HG02588 (cell line): Measurements from ENCODE around the gene SLC22A23.

Source experiments
- ATAC-seq: cut with Tn5 transposase; IDR thresholded peaks from one replicate; pipeline ENCODE4 v1.9.1; 2021; ENCODE audit warnings: mild to moderate bottlenecking, moderate library complexity; ENCODE audit not compliant: unreplicated experiment

Gene SLC22A23

GRCh38 chr6:3456898-3457709 is at the start of gene SLC22A23:
Gene SLC22A23, minus strand, starts transcription at chr6:3457050. Its CDS starts 491 bp downstream, at chr6:3456559.
- no peak for ATAC-seq

- no peak for ATAC-seq
Observed at GRCh38 chr6:3506200-3506599, 49.4 kb upstream of the SLC22A23 start.

- ATAC-seq: no peak
Observed at GRCh38 chr6:3504938-3505805, 48.3 kb upstream of the SLC22A23 start.

- no peak for ATAC-seq
Observed at GRCh38 chr6:3504354-3504753, 47.5 kb upstream of the SLC22A23 start.

GRCh38 chr6:3501826-3502500 is 45.1 kb upstream of the SLC22A23 start:
- ATAC-seq: no peak

GRCh38 chr6:3500262-3501014 is 43.6 kb upstream of the SLC22A23 start:
- ATAC-seq: no peak

GRCh38 chr6:3499603-3500002 is 42.8 kb upstream of the SLC22A23 start:
- no peak for ATAC-seq

GRCh38 chr6:3496395-3496794 is 39.5 kb upstream of the SLC22A23 start:
- ATAC-seq: no peak

- no peak for ATAC-seq
Observed at GRCh38 chr6:3494391-3495100, 37.7 kb upstream of the SLC22A23 start.

GRCh38 chr6:3490625-3490980 is 33.8 kb upstream of the SLC22A23 start:
- ATAC-seq: no peak

GRCh38 chr6:3489961-3490624 is 33.2 kb upstream of the SLC22A23 start:
- no peak for ATAC-seq

- ATAC-seq: no peak
Observed at GRCh38 chr6:3489027-3489757, 32.3 kb upstream of the SLC22A23 start.

- ATAC-seq: no peak
Observed at GRCh38 chr6:3484946-3485345, 28.1 kb upstream of the SLC22A23 start.

GRCh38 chr6:3484192-3484591 is 27.3 kb upstream of the SLC22A23 start:
- ATAC-seq: no peak

GRCh38 chr6:3483675-3484074 is 26.8 kb upstream of the SLC22A23 start:
- ATAC-seq: no peak

GRCh38 chr6:3482869-3483268 is 26.0 kb upstream of the SLC22A23 start:
- no peak for ATAC-seq

GRCh38 chr6:3481640-3482039 is 24.8 kb upstream of the SLC22A23 start:
- ATAC-seq: no peak

- ATAC-seq: no peak
Observed at GRCh38 chr6:3480009-3480408, 23.2 kb upstream of the SLC22A23 start.

GRCh38 chr6:3473773-3474172 is 16.9 kb upstream of the SLC22A23 start:
- ATAC-seq: no peak
